Skeletal muscle satellite cell (primary cell): ENCODE data around the gene KCNK13.
A peak's percentile ranks its signal among the peaks of the same experiment; 100 is the strongest.

Experiments used
- H3K27me3 ChIP-seq: 2 replicates; pipeline ENCODE4 v1.7.0; 2013; ENCODE audit warnings: low read length; ENCODE audit not compliant: control insufficient read depth, insufficient read depth
- H3K36me3 ChIP-seq: 2 replicates; pipeline ENCODE4 v1.7.0; 2013; ENCODE audit warnings: mild to moderate bottlenecking, control low read depth, low read length; ENCODE audit not compliant: insufficient read depth
- H3K4me1 ChIP-seq: 2 replicates; pipeline ENCODE4 v1.7.0; 2013; ENCODE audit warnings: low read length; ENCODE audit not compliant: control insufficient read depth, insufficient read depth
- H3K4me2 ChIP-seq: 2 replicates; pipeline ENCODE4 v1.7.0; 2013; ENCODE audit warnings: mild to moderate bottlenecking, low read length
- H3K4me3 ChIP-seq: 2 replicates; pipeline ENCODE4 v1.7.0; 2013; ENCODE audit warnings: low read length
- H3K9ac ChIP-seq: 2 replicates; pipeline ENCODE4 v1.7.0; 2013; ENCODE audit warnings: mild to moderate bottlenecking, low read depth, low read length, moderate library complexity
- H3K9me3 ChIP-seq: replicated peaks from 2 replicates; pipeline ENCODE4 v1.7.0; 2013; ENCODE audit warnings: mild to moderate bottlenecking, control low read depth, low read length

Gene KCNK13

GRCh38 chr14:90140298-90140955 lies 78.6 kb downstream of the KCNK13 start:
- H3K4me1 ChIP-seq = peaks cover 14% of the 10 kb centered on the region
- H3K9me3 ChIP-seq = no peaks in the 10 kb centered on the region
- peak overlapping the region; percentile 47 for H3K4me3 ChIP-seq
- H3K36me3 ChIP-seq = no peaks in the 10 kb centered on the region
- H3K9ac ChIP-seq = no peak overlapping the region
- H3K27me3 ChIP-seq = peaks cover 16% of the 10 kb centered on the region
- peak overlapping the region; percentile 70 for H3K4me2 ChIP-seq

- H3K27me3 ChIP-seq = peaks cover 16% of the 10 kb centered on the region
These were observed 79.1 kb downstream of the KCNK13 start for GRCh38 chr14:90140956-90141316.

GRCh38 chr14:90153429-90153828 lies 91.6 kb downstream of the KCNK13 start:
- Histone ChIP-seq H3K9ac (no peak overlapping the region), H3K4me2 (no peak overlapping the region), H3K27me3 (peaks cover 8% of the 10 kb centered on the region), H3K4me1 (no peaks in the 10 kb centered on the region), H3K4me3 (no peak overlapping the region), H3K36me3 (no peaks in the 10 kb centered on the region), H3K9me3 (no peaks in the 10 kb centered on the region)

More at GRCh38 chr14:90140956-90141316, 79.1 kb downstream of the KCNK13 start:
- Histone ChIP-seq H3K4me2 (peak overlapping the region; percentile 70), H3K4me3 (peak overlapping the region; percentile 47), H3K9ac (no peak overlapping the region), H3K9me3 (no peaks in the 10 kb centered on the region), H3K36me3 (no peaks in the 10 kb centered on the region), H3K4me1 (peaks cover 14% of the 10 kb centered on the region)

- no peaks in the 10 kb centered on the region for H3K9me3 ChIP-seq
- no peaks in the 10 kb centered on the region for H3K4me1 ChIP-seq
- no peaks in the 10 kb centered on the region for H3K36me3 ChIP-seq
- no peak overlapping the region for H3K4me3 ChIP-seq
- H3K27me3 ChIP-seq = peaks cover 8% of the 10 kb centered on the region
- H3K4me2 ChIP-seq = no peak overlapping the region
- no peak overlapping the region for H3K9ac ChIP-seq
These were observed 92.3 kb downstream of the KCNK13 start for GRCh38 chr14:90154110-90154509.

- H3K4me1 ChIP-seq = no peaks in the 10 kb centered on the region
- H3K9ac ChIP-seq = no peak overlapping the region
- peaks cover 11% of the 10 kb centered on the region for H3K27me3 ChIP-seq
- no peak overlapping the region for H3K4me2 ChIP-seq
- no peaks in the 10 kb centered on the region for H3K9me3 ChIP-seq
- H3K36me3 ChIP-seq = no peaks in the 10 kb centered on the region
- no peak overlapping the region for H3K4me3 ChIP-seq
These were observed 97.4 kb downstream of the KCNK13 start for GRCh38 chr14:90159146-90159545.

- no peaks in the 10 kb centered on the region for H3K4me1 ChIP-seq
- H3K9ac ChIP-seq = no peak overlapping the region
- H3K36me3 ChIP-seq = no peaks in the 10 kb centered on the region
- H3K4me2 ChIP-seq = no peak overlapping the region
- no peak overlapping the region for H3K4me3 ChIP-seq
- H3K9me3 ChIP-seq = no peaks in the 10 kb centered on the region
- H3K27me3 ChIP-seq = peaks cover 11% of the 10 kb centered on the region
These were observed 97.9 kb downstream of the KCNK13 start for GRCh38 chr14:90159688-90160087.

- Histone ChIP-seq H3K9ac (no peak overlapping the region), H3K27me3 (peaks cover 17% of the 10 kb centered on the region), H3K4me1 (no peaks in the 10 kb centered on the region), H3K36me3 (no peaks in the 10 kb centered on the region), H3K9me3 (no peaks in the 10 kb centered on the region), H3K4me3 (no peak overlapping the region), H3K4me2 (no peak overlapping the region)
These were observed 99.3 kb downstream of the KCNK13 start for GRCh38 chr14:90161129-90161528.

GRCh38 chr14:90168425-90169105 lies 106.8 kb downstream of the KCNK13 start:
- no peak overlapping the region for H3K4me2 ChIP-seq

GRCh38 chr14:90175631-90176030 lies 113.8 kb downstream of the KCNK13 start:
- no peak overlapping the region for H3K4me2 ChIP-seq
- no peak overlapping the region for H3K9ac ChIP-seq
- no peaks in the 10 kb centered on the region for H3K4me1 ChIP-seq
- H3K36me3 ChIP-seq = no peaks in the 10 kb centered on the region
- no peak overlapping the region for H3K4me3 ChIP-seq
- H3K9me3 ChIP-seq = no peaks in the 10 kb centered on the region
- peaks cover 4% of the 10 kb centered on the region for H3K27me3 ChIP-seq

More at GRCh38 chr14:90168425-90169105, 106.8 kb downstream of the KCNK13 start:
- H3K36me3 ChIP-seq = no peaks in the 10 kb centered on the region
- H3K9me3 ChIP-seq = no peaks in the 10 kb centered on the region
- no peak overlapping the region for H3K9ac ChIP-seq
- H3K4me1 ChIP-seq = no peaks in the 10 kb centered on the region
- H3K27me3 ChIP-seq = peaks cover 11% of the 10 kb centered on the region
- no peak overlapping the region for H3K4me3 ChIP-seq

GRCh38 chr14:90177539-90178189 lies 115.9 kb downstream of the KCNK13 start:
- Histone ChIP-seq H3K4me1 (no peaks in the 10 kb centered on the region), H3K36me3 (no peaks in the 10 kb centered on the region), H3K9ac (no peak overlapping the region), H3K9me3 (no peaks in the 10 kb centered on the region), H3K4me2 (no peak overlapping the region), H3K27me3 (no peaks in the 10 kb centered on the region), H3K4me3 (no peak overlapping the region)

- no peaks in the 10 kb centered on the region for H3K36me3 ChIP-seq
- H3K4me1 ChIP-seq = no peaks in the 10 kb centered on the region
- no peak overlapping the region for H3K9ac ChIP-seq
- no peak overlapping the region for H3K4me2 ChIP-seq
- peaks cover 7% of the 10 kb centered on the region for H3K27me3 ChIP-seq
- no peak overlapping the region for H3K4me3 ChIP-seq
- no peaks in the 10 kb centered on the region for H3K9me3 ChIP-seq
These were observed 117.6 kb downstream of the KCNK13 start for GRCh38 chr14:90179357-90179756.
